Colonic mucosa (tissue), 4 donors: ENCODE results near the gene REN. TPM values are rescaled to one million over a fixed set of nuclear protein-coding genes. Genes with fewer than 3 reads are reported as not detected.

ENCODE experiments used
- DNase-seq: peaks from one replicate; pipeline ENCODE4 v3.0.0-alpha.2; 2020
- H3K27ac ChIP-seq: fragments of 200-600 bp; one replicate; pipeline ENCODE4 v1.8.0; 2021
- H3K27me3 ChIP-seq: fragments of 200-600 bp; one replicate; pipeline ENCODE4 v1.8.0; 2021
- H3K36me3 ChIP-seq: fragments of 200-600 bp; one replicate; pipeline ENCODE4 v1.8.0; 2021
- H3K4me1 ChIP-seq: fragments of 200-600 bp; one replicate; pipeline ENCODE4 v1.8.0; 2021; ENCODE audit warnings: mild to moderate bottlenecking
- H3K4me3 ChIP-seq: fragments of 200-600 bp; one replicate; pipeline ENCODE4 v1.8.0; 2021
- H3K9ac ChIP-seq, 2 donors: one replicate each; pipeline ENCODE4 v1.7.0; 2013; ENCODE audit warnings: control low read depth in 2 of 2, low read depth in 2 of 2, low read length in 2 of 2
- H3K9me3 ChIP-seq: fragments of 200-600 bp; one replicate; pipeline ENCODE4 v1.8.0; 2021
- intact Hi-C: fragments of 100-400 bp; cut with DNase I; formaldehyde crosslinking; loops from one replicate; pipeline ENCODE4 v1.14.1; 2022
- total RNA-seq, 2 donors: library from RNA; stranded (reverse); fragmentation: NEBNext Ultra II Directional in 1 of 2; extraction: Animal tissue kit (Norgen Biotek cat#: 25700) in 1 of 2; gene quantifications; one replicate each; pipeline ENCODE4 v1.2.1, GENCODE V29; 2021
- TF ChIP-seq, protein P1 (sequence below): fragments of 200-600 bp; IDR thresholded peaks from one replicate; pipeline ENCODE4 v1.8.0; 2022; ENCODE audit warnings: antibody characterized with exemption, mild to moderate bottlenecking
- donor health status: healthy.
- donor health status: DM: no; HTN: no; CAD: no.
- donor health status: DM: no; HTN: no; CAD: no.

REN gene
- total RNA-seq, 2 donors from 2014 or later = 0.82 TPM; not detected in 1

- no peak overlapping the region for H3K9ac ChIP-seq
These were observed 39.8 kb downstream of the REN start for GRCh38 chr1:204126386-204126785.

DNA sequence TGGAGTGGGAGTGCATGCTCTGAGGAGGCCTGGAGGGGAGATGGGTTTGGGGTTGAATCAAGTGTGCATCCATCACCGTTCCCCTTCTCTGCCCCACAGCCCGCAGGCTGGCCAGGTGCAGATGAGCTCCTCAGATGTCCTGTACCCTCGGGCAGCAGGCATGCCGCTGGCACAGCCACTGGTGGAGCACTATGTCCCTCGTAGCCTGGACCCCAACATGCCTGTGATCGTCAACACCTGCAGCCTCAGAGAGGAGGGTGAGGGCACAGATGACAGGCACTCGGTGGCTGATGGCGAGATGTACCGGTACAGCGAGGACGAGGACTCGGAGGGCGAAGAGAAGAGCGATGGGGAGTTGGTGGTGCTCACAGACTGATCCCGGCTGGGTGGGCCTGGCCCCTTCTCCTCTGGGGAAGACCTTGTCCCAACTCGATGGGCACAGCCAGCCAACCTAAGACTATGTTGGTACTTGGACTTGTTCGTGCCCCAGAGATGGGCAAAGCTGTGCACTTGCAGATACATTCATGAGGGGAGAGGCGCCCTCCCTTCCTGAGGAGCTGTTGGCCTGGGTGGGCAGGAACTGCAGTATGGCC is 40.3 kb downstream of the REN start:
- no peak overlapping the region for H3K4me3 ChIP-seq
- no peak overlapping the region for H3K27ac ChIP-seq
- intact Hi-C loops = loop anchor here (5.0 kb wide), 1 partner anchor 49 kb away; no protein-coding TSS in a partner anchor
- no peaks in the 10 kb centered on the region for H3K27me3 ChIP-seq
- no peak for DNase-seq
- TF ChIP-seq, protein P1, sequence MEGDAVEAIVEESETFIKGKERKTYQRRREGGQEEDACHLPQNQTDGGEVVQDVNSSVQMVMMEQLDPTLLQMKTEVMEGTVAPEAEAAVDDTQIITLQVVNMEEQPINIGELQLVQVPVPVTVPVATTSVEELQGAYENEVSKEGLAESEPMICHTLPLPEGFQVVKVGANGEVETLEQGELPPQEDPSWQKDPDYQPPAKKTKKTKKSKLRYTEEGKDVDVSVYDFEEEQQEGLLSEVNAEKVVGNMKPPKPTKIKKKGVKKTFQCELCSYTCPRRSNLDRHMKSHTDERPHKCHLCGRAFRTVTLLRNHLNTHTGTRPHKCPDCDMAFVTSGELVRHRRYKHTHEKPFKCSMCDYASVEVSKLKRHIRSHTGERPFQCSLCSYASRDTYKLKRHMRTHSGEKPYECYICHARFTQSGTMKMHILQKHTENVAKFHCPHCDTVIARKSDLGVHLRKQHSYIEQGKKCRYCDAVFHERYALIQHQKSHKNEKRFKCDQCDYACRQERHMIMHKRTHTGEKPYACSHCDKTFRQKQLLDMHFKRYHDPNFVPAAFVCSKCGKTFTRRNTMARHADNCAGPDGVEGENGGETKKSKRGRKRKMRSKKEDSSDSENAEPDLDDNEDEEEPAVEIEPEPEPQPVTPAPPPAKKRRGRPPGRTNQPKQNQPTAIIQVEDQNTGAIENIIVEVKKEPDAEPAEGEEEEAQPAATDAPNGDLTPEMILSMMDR = no peak
- H3K36me3 ChIP-seq = no peaks in the 10 kb centered on the region
- H3K9me3 ChIP-seq = no peaks in the 10 kb centered on the region
- no peak overlapping the region for H3K9ac ChIP-seq
- peaks cover 3% of the 10 kb centered on the region for H3K4me1 ChIP-seq

More at GRCh38 chr1:204126386-204126785, 39.8 kb downstream of the REN start:
- Histone ChIP-seq H3K27ac (no peak overlapping the region), H3K27me3 (no peaks in the 10 kb centered on the region), H3K36me3 (no peaks in the 10 kb centered on the region), H3K4me3 (no peak overlapping the region), H3K4me1 (peaks cover 3% of the 10 kb centered on the region), H3K9me3 (no peaks in the 10 kb centered on the region)
- TF ChIP-seq, protein P1 = no peak
- intact Hi-C loops = loop anchor here (5.0 kb wide), 1 partner anchor 49 kb away; no protein-coding TSS in a partner anchor
- DNase-seq = no peak

GRCh38 chr1:204124639-204125038 is 41.5 kb downstream of the REN start:
- H3K4me1 ChIP-seq = peaks cover 3% of the 10 kb centered on the region
- no peak for DNase-seq
- no peak overlapping the region for H3K27ac ChIP-seq
- no peaks in the 10 kb centered on the region for H3K27me3 ChIP-seq
- H3K9ac ChIP-seq = no peak overlapping the region
- no peaks in the 10 kb centered on the region for H3K36me3 ChIP-seq
- TF ChIP-seq, protein P1 = no peak
- intact Hi-C loops = loop anchor here (5.0 kb wide), 1 partner anchor 47 kb away; no protein-coding TSS in a partner anchor
- H3K9me3 ChIP-seq = no peaks in the 10 kb centered on the region
- no peak overlapping the region for H3K4me3 ChIP-seq

DNA sequence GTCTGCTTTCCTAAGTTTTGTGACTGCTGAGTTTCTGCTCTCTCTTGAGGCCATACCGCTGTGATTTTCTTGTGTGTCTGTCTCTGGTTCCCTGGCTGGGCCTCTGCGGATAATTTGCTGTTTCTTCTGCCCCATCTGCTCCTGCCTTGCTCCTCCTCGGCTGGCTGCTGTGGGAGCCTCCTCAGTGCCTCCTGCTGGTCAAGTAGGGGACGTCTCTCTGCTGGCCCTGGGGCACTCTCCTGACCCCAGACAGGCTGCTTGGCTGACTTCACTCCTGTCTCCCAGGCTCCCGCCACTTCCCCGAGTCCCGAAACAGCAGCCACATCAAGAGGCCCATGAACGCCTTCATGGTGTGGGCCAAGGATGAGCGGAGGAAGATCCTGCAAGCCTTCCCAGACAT is 42.8 kb downstream of the REN start:
- TF ChIP-seq, protein P1 = peak; percentile 19
- no peak overlapping the region for H3K9ac ChIP-seq
- no peaks in the 10 kb centered on the region for H3K36me3 ChIP-seq
- H3K4me1 ChIP-seq = no peaks in the 10 kb centered on the region
- no peak for DNase-seq
- H3K27me3 ChIP-seq = no peaks in the 10 kb centered on the region
- H3K9me3 ChIP-seq = no peaks in the 10 kb centered on the region
- H3K27ac ChIP-seq = no peak overlapping the region
- no peak overlapping the region for H3K4me3 ChIP-seq
- intact Hi-C loops = no loop called here

DNA sequence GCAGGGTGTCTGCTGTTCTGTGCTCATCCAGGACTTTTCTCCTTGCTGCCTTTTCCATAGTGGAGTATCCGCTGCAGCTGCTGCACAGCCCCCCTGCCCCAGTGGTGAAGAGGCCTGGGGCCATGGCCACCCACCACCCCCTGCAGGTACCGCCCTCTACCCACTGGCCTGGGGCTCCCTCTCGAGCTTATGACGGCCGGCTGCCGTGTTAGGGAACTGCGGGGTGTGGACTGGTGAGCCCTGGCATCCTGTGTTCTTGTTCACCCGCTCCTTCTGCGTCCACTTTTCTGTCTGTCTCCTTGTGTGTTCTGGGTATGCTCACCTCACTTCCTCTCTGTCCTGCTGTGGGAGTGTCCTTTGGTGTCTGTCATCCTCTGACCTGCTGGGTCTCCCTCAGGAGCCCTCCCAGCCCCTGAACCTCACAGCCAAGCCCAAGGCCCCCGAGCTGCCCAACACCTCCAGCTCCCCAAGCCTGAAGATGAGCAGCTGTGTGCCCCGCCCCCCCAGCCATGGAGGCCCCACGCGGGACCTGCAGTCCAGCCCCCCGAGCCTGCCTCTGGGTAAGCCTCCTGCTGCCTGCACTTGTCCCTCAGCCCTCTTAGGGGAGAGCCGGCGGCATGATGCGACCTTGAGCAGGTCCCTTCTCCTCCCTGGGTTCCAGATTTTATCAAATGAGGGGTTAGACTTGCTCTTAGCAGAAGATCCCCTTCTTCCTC is 44.1 kb downstream of the REN start:
- Histone ChIP-seq H3K9me3 (no peaks in the 10 kb centered on the region), H3K4me1 (no peaks in the 10 kb centered on the region), H3K27ac (no peak overlapping the region), H3K4me3 (no peak overlapping the region), H3K27me3 (no peaks in the 10 kb centered on the region), H3K36me3 (no peaks in the 10 kb centered on the region), H3K9ac (no peak overlapping the region)
- DNase-seq = no peak
- TF ChIP-seq, protein P1 = no peak
- intact Hi-C loops = no loop called here
